NCI-H128 (cell line): ENCODE results near the gene ERMARD.

Experiments used
- DNase-seq: peaks from one replicate; lab custom pipeline; 2025; ENCODE audit not compliant: unreplicated experiment; lab: John Stamatoyannopoulos, UW

The ERMARD gene

GRCh38 chr6:169801396-169802160 lies 50.2 kb downstream of the ERMARD start:
- no peak for DNase-seq

- no peak for DNase-seq
Observed at GRCh38 chr6:169802790-169803189, 51.4 kb downstream of the ERMARD start.

GRCh38 chr6:169803271-169803811 lies 51.9 kb downstream of the ERMARD start:
- no peak for DNase-seq

GRCh38 chr6:169803816-169804340 lies 52.5 kb downstream of the ERMARD start:
- DNase-seq, result no peak

GRCh38 chr6:169804427-169804826 lies 53.0 kb downstream of the ERMARD start:
- DNase-seq, result no peak

- no peak for DNase-seq
Observed at GRCh38 chr6:169805242-169805838, 53.9 kb downstream of the ERMARD start.

- DNase-seq, result no peak
Observed at GRCh38 chr6:169806701-169807100, 55.3 kb downstream of the ERMARD start.

- no peak for DNase-seq
Observed at GRCh38 chr6:169807229-169807628, 55.8 kb downstream of the ERMARD start.

- DNase-seq, result no peak
Observed at GRCh38 chr6:169807699-169808607, 56.5 kb downstream of the ERMARD start.

GRCh38 chr6:169808608-169808967 lies 57.2 kb downstream of the ERMARD start:
- no peak for DNase-seq

GRCh38 chr6:169809386-169809785 lies 58.0 kb downstream of the ERMARD start:
- DNase-seq, result no peak

- no peak for DNase-seq
Observed at GRCh38 chr6:169810066-169810989, 58.9 kb downstream of the ERMARD start.

- no peak for DNase-seq
Observed at GRCh38 chr6:169811072-169811471, 59.6 kb downstream of the ERMARD start.

- DNase-seq, result no peak
Observed at GRCh38 chr6:169811521-169812256, 60.3 kb downstream of the ERMARD start.

GRCh38 chr6:169812257-169812644 lies 60.8 kb downstream of the ERMARD start:
- DNase-seq, result no peak

GRCh38 chr6:169813969-169814368 lies 62.5 kb downstream of the ERMARD start:
- no peak for DNase-seq

- no peak for DNase-seq
Observed at GRCh38 chr6:169816054-169816453, 64.6 kb downstream of the ERMARD start.

- DNase-seq, result no peak
Observed at GRCh38 chr6:169816975-169817374, 65.6 kb downstream of the ERMARD start.

- DNase-seq, result no peak
Observed at GRCh38 chr6:169820358-169820757, 68.9 kb downstream of the ERMARD start.

- no peak for DNase-seq
Observed at GRCh38 chr6:169824021-169824420, 72.6 kb downstream of the ERMARD start.
